GM04503 (cell line): ENCODE measurements around the gene PXDN.

Experiments
- DNase-seq: peaks from one replicate; pipeline ENCODE4 v3.0.0-alpha.2; 2012; ENCODE audit warnings: low read depth

Gene PXDN

GRCh38 chr2:1648241-1649102 lies 95.8 kb downstream of the PXDN start:
- DNase-seq: no peak

GRCh38 chr2:1647417-1648240 lies 96.7 kb downstream of the PXDN start:
- DNase-seq: no peak

GRCh38 chr2:1645761-1646476 lies 98.4 kb downstream of the PXDN start:
- DNase-seq: no peak

GRCh38 chr2:1644427-1644826 lies 99.9 kb downstream of the PXDN start:
- no peak for DNase-seq

- DNase-seq: no peak
Observed at GRCh38 chr2:1642993-1643619, 101.2 kb downstream of the PXDN start.

GRCh38 chr2:1642066-1642861 lies 102.1 kb downstream of the PXDN start:
- no peak for DNase-seq

GRCh38 chr2:1641523-1641922 lies 102.8 kb downstream of the PXDN start:
- DNase-seq: no peak

- no peak for DNase-seq
Observed at GRCh38 chr2:1640301-1641135, 103.8 kb downstream of the PXDN start.

- no peak for DNase-seq
Observed at GRCh38 chr2:1639086-1639858, 105.0 kb downstream of the PXDN start.

- DNase-seq: no peak
Observed at GRCh38 chr2:1638281-1638860, 105.9 kb downstream of the PXDN start.

- no peak for DNase-seq
Observed at GRCh38 chr2:1636791-1637415, 107.4 kb downstream of the PXDN start.

- DNase-seq: no peak
Observed at GRCh38 chr2:1635823-1636222, 108.5 kb downstream of the PXDN start.

GRCh38 chr2:1634681-1635341 lies 109.5 kb downstream of the PXDN start:
- no peak for DNase-seq

- no peak for DNase-seq
Observed at GRCh38 chr2:1633936-1634587, 110.3 kb downstream of the PXDN start.

GRCh38 chr2:1633092-1633671 lies 111.1 kb downstream of the PXDN start:
- DNase-seq: no peak

- no peak for DNase-seq
Observed at GRCh38 chr2:1632510-1632909, 111.8 kb downstream of the PXDN start.

GRCh38 chr2:1632002-1632348 lies 112.3 kb downstream of the PXDN start:
- peak; percentile 14 for DNase-seq
